NK-92 (cell line): ENCODE results near the gene ANTXR2.

ENCODE experiments used
- DNase-seq: peaks from one replicate; lab custom pipeline; 2025; ENCODE audit not compliant: unreplicated experiment; lab: John Stamatoyannopoulos, UW

Gene ANTXR2

DNA sequence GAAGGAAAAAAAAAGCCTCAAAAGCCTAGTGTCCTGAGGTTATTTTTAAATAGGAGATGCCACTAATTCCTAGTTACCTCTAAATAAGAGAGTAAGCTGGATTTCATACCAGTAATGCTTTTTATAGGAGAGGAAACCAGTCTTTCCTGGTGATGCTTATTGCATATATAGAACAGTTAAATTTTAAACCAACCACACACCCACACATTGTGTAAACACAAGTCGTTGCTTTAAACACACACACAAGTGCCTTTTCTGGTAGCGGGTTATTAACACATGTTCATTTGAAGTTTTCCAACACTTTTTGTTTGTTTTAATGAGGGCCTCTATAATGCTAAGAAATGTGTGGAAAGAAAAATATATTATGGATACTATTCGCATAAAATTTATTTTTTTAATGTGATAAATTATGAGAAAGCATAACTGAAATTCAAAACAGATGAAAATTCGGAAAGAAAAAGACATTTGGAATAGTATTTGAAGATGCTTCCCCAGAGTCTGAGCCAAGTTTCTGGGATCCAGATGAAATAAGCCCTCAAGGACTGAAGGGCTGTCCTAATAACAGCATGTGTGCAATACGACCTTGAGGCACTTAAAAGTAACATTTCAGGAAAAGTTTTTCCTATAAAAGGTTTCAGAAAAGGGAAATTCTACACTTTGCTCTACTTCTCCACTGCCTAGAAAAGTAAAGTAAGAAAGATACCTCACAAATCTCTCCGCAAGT lies 2.0 kb downstream of the ANTXR2 start:
- DNase-seq: no peak

DNA sequence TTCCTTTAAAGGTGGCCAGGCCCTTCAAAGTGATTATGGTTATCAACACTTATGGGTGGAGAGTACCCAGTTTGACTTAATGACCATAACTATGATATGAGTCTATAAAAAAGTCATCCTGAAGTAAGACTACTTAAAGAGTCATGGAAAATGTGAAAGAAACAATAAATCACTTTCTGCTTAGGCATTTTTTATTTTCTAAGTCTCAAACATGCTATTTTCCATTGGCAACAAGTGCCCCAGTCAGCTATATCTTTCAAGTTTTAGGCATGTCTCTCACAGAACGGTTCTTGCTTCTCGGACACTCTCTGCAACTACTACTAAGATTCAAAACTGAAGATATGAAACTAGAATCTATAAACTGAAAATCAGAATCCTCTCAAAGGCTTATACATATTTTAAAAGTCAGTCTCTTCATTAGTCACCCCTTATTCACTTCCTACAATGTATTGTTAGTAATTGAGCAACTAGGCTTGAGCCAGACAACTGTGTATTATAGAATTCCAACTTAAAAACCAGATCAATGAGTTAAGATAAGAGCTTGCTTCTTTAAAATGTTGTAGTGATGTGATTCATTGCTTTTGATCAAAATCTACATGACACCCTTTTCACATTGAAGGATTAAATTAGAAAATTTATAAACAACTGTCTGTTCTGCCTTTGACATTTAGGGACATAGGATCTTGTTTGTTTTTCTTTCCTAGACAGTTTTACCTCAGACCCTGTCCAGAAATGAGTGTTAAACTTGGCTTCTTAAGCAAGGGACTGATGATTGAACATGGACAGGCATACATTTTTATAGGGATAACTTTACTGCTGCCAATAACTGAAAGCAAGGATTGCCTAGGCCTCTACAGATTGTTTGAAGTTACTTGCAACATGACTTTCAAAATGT lies 2.9 kb downstream of the ANTXR2 start:
- DNase-seq: no peak

DNA sequence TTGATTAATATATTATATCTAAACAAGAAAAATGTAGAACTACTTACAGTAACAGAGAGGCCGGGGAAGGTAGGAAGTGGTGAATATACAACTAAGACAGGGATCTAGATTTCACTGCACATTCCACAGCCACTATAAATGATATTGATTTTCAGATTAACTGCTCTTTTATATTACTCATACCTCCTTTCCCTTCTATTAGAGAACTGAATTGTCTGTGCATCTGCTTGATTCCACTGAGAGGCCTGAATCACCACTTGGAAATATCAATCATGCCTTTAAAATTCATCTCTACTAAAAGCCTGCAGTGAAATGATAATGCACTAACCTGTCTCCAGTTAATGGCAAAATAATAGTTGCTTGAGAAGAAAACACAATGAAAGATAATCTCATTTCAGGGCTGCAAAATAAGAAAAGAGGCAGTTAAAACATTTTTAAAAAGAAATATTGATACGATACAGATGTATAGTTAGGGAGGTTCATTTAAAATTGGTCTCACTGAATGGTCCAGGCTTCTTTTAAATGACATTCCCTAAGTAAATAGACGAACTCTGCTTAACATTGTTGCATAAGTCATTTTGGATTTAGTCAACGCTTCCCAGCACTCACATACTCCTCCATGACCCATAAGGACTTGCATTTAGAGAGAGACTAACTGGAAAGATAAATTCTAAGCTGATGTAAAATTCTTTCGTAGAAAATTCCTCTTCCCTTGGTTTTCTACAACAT lies 3.8 kb downstream of the ANTXR2 start:
- no peak for DNase-seq

DNA sequence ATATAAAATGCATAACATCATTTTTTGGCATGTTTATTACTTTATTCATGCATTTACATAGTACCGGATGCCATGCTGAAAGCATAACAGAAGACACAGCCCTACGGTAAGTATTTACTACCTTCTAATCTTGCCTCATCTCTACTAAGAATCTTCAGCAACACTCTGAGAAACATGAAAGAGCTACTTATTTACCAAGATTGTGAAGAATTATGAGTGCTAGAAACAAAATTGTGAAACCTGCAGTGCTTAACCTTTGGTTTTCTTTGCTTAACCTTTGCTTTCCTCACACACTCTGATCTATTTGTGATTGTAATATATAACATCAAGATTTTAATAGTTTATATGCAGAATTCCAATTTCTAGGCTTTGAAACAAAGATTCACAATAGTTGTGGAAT lies 7.4 kb downstream of the ANTXR2 start:
- no peak for DNase-seq

DNA sequence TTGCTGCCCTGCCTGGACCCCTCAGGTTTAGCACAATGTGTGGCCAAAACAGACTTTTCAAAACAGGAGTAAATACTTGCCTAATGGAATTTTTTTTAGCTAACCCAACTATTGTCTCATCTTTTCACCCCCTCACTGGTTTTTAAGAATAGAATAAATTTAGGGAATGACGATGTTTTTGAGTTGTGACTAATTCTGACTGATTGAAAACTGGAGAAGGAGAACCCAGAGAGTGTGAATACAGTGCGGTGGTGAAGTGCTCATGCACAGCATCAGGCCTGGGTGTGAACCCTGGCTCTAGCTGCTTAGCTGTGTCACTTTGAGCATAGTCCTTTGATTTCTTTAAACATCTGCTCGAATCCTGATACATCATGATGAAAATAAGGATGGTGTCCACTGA lies 10.5 kb downstream of the ANTXR2 start:
- DNase-seq: no peak

DNA sequence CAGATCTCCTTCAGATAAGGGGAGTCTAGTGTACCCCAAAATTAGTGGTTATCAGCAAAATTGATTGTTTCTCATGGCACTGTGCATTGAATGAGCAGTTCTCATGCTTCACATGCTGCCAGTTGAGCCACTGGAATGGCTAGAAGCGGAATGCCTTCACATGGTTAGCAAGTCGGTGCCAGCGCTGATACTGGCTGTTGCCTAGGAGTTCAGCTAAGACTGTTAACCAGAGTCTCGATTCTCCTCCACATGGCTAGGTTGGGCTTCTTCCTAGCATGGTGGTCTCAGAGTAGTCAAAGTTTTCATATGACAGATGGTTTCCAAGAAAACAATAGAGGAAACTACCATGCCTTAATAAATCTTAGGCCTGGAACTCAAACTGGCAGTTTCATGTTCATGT lies 12.2 kb downstream of the ANTXR2 start:
- DNase-seq: no peak

DNA sequence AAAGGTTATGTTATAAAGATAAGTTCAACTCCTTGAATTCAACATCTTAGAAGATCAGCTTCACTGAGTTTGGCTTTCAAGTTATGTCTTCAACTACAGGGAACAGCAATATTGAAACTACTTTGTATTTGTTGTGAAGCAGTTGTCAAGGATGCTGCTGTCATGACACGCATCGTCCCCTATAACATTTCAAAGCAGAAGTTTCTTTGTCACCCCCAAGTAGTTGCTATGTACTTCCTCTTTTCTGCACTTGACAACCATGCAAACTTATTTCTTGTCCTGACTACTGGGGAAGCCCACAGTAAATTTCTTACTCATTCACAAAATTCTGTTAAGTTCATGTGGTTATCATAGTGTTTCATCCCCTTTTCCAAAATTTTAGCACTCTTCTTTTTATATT lies 14.3 kb downstream of the ANTXR2 start:
- peak; percentile 10 for DNase-seq

DNA sequence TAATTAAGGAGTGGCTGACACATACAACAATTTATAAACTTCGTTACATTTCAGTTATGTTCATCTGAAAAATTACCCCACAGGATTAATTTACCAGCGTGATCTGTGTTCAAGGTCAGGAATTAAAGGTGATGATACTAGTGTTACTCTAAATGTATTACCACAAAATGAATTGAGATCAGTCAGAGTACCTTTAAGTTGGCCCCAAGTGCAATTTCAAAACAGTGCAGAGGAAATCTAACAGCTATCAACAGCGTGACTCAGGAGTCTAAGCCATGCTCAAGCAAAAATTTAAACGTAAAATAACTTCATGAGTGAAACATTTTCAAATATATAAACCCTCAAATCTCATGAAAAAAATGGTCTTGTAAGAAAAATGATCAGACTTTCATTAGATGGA lies 18.7 kb downstream of the ANTXR2 start:
- no peak for DNase-seq

DNA sequence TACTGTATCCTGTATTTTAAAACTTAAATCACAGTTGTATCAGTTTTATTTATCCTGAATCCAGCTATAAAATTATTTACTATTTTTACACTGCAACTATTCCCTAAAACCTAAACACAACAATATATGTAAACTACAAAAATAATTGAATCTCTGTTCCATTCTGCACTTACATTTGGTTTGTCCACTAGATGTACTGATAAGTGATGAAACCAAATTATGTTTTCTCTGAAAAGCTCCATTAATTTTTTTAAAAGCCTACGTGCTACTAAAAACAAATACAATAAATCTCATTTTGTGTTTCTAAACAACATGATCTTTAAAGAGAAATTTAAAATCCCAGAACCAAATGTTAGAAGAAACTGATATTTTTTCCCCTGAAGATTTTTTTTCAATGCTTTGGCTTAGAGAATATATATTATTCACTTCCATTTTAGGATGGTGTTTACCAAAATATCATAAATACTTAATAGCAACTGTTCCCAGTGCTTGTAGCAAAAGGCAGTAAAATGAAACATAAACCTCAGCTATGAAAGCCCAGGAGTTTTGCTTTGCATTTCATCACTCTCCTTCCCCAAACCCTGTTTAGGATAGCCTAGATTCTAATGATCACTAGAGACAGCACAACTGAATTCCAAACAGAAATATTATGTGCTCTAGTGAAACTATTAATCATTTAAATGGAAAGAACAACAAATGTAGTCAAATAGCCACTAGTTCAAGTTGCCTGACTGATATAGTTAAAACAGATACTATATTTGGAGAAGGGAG lies 19.7 kb downstream of the ANTXR2 start:
- DNase-seq: no peak

DNA sequence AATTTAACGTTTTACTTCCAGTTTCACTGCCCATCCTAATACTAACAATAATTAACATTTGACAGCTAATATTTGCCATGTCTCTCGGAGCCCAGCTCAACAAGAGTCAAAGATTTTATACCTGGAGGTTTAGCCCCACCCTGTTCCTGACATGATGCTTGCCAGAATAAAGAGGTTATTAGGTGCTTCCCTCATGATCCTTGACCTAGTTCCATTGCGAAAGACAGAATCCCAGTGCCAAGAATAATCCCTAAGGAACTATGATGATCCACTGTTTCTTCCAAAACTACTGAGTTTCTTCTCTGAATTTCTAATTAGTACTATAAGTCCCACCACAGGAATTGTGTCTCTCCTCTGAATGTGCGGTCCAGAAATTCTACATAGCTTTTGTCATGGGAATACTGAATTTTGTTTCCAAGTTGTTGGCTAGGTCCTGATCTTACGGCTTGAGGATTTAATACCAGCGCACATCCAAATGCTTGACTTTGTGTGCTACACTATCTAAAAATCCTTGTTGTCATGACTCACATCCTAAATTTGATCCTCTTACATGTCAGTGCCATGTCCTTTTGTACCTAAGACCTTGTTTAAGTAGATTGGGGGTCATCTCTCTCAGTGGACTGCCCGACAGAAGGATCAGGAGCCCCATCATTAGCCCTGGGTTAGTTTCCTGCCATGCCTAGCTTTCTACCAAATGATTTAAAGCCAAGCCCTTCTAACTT lies 23.1 kb downstream of the ANTXR2 start:
- no peak for DNase-seq

DNA sequence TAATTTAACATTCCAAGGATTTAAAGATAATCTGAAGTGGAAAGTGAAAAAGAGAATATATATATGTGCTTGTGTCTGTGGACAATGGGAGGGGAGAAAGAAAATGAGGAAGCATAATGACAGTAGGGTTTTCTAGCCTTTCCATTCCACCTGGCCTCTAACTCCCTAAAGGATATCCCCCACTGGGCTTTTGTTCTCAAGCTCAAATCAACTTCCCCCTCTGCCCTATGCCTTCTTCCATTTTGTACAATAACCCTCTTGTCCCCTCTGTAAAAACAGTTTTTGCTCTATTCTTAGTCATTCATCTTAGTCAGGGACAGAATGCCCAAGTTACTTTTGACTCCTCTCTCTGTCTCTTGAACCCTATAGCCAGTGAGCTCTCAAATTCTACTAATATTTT lies 23.6 kb downstream of the ANTXR2 start:
- no peak for DNase-seq

DNA sequence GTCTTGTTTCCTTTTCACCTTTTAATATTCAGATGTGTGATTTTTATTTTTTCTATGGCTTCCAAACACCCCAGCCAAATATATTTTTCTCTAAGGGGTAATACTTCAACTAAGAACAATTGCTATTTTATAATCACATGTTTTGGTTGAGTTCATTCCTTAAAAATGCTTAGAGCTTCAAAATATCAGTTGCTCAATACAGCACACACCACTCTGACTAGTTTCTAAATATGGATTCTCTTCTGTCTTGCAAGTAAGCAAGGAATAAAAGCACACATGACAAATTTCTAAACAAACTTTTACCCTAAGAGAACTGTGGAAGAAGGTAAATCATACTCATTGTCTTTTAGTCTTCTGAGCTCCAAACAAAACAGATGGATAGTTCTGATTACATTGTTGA lies 27.2 kb downstream of the ANTXR2 start:
- DNase-seq: no peak

DNA sequence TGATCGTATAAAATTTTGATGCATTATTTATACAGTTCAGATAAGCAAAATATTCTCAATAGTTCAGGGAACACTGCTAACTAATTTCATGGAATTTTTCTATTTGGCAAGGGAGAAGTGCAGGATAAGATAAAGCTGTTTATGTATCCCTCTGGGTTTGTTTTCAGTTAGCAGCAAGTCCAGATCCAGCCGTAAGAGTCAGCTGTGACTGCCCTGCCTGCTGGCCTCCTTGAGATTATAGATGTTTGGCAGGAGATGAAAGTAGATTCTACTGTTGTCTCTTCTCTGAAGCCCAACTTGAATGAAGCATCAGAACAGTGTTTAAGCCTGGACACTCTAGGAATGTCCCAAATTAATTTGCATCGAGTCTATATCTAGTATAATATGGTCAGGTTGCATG lies 29.5 kb downstream of the ANTXR2 start:
- DNase-seq: no peak

DNA sequence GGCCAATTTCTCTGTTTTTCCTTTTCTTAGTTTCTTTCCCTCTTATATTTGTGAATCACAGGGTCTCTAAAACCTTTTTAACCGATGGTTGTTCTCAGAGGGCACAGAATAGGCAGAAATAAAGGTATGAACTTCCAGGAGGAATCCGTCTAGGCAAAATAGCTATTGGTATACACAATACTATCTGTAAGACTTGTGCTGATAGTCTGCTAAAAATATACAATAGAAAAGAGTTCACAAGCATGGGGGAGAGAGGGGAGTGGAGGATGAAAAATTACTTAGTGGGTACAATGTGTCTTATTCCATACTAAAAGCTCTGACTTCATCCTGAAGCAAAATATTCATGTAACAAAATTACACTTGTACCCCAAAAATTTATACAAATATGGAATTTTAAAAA lies 30.2 kb downstream of the ANTXR2 start:
- DNase-seq: no peak

DNA sequence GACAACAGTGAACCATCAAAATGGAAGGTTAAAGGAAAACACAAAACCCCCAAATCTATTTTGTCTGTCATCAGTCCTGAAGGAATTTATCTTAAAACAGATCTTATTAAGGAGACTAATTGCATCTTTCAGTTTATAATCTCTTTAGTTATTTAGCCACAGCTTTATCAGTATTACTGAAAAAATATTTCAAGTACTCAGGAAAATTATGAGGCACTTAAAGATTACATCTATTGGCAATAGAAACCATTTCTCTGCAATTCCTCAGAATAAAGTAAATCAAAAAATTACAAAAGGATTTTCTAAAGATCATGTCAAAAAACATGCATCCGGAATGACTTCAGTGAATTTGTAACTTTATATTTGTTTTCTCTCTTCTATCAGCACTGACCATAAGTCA lies 35.2 kb downstream of the ANTXR2 start:
- no peak for DNase-seq

DNA sequence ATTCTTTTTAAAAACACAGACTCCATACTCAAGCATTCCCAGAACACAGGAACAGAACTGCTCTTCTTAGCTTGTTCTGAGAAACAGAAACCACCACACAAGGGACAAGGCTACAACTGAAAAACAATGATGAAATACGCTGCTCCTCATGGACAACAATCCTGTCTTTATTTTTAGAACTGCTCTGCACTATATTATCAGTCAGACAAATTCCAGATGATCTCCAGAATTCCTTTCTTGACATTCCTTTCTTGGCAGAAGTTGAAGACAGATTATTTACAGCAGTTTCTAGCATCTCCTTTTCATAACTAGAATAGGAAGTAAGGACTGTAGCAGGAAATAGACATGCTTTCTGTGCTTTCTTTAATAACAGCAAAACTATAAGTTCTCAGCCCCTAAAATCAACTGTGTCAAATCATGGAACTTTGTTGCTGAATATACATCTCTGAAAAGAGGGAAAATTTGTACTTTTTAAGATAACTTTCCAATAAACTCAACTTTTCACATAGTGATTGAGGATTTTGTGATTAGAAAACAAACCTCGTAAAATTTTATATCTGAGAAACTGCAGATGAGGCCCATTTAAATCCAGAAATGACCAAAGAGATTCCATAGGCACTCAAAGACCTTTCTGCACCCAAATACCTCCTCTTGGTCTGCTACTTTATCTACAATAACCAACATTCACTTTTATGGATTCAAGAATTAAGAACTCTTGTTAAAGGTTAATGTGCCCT lies 35.9 kb downstream of the ANTXR2 start:
- no peak for DNase-seq

DNA sequence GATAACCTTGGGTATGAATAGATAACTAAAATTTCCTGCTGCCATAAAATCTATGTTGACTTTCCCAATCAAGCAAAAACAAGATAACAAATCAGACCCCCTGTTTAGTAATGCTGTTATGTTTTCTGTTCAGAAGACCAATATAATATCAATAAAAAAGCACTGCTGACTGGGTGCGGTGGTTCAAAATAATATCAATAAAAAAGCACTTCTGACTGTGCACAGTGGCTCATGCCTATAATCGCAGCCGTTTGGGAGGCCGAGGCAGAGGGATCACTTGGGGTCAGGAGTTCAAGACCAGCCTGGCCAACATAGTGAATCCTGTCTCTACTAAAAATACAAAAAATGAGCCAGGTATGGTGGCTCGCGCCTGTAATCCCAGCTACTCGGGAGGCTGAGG lies 36.7 kb downstream of the ANTXR2 start:
- no peak for DNase-seq

DNA sequence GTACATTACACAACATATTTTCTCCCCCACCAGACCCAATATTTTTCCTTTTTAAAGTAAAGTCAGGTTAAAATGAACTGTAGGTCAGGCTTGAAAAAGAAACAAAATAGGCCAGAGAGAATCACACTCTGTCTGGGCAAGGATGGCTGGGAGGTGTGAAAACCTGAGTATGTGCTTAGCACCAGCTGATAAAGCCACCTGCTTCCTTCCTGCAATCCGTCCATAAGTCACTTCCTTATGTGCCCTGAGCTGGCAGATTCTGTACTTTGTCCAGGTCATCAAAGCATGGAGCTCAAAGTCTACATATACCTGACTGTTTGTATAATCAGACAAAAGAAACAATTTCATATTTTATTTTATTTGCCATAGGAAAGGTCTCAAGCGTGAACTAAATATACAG lies 37.7 kb downstream of the ANTXR2 start:
- no peak for DNase-seq

DNA sequence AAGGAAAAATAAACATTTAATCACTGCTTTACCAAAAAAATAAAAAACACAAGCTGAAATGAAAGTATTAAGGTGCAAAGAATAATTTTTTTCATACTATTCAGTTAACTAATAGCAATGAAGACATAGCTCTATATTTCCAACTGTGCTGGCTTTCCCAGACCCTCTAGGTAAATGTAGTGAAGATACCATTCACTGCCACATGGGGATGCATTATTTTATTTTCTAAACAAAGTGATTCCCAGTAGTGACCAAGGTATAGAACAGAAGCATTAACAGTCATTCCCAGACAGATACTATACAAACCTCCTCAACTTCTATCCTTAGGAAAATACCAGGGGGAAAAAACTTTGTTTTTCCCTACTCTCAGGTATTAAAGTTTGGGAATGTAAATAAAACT lies 39.4 kb downstream of the ANTXR2 start:
- DNase-seq: no peak

DNA sequence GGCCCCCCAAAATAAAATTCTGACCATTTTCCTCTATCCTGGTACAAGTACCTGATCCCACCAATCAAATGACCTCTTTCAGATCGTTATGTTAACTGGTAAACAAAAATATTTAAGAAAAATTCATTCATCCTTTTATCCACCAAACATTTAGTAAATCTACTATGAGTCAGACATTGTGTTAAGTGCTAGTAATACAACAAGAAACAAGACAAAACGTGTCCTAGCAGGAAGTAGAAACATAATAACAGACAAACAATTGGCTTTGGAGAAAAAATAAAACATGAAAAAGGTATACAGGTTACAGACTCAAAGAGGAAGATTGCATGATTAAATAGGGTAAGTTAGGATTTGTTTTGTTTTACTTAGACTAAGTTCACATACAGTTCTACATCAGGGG lies 43.7 kb downstream of the ANTXR2 start:
- DNase-seq: no peak
